Endothelial cell of umbilical vein (primary cell): ENCODE measurements around the gene ESAM. TPM values are rescaled to one million over a fixed set of nuclear protein-coding genes. Genes with fewer than 3 reads are reported as not detected.

ENCODE experiments used
- polyA plus RNA-seq, 4 experiments: library from polyadenylated mRNA; depleted of rRNA in 3 of 4; stranded (reverse) in 3 of 4; unstranded in 1 of 4; fragments of >200 nt; gene quantifications; 2 replicates each; pipeline versions ENCODE4 v1.2.1 to v1.2.3, GENCODE V29; 2011 to 2012; ENCODE audit warnings: missing spikeins in 1 of 4
- total RNA-seq: library from RNA; stranded (reverse); gene quantifications from 2 replicates; pipeline ENCODE4 v1.2.3, GENCODE V29; 2021

The ESAM gene
- total and polyA plus RNA-seq, 2 donors (not counting 3 experiments of a cell fraction or from before 2014, with no cell fraction given), result 273 to 383 TPM

Other genes starting within 250 kb of the ESAM start
- not detected in 2 replicates for gene OR8B12, start 218.6 kb downstream of the ESAM start, total RNA-seq
- not detected in 2 replicates for gene OR8B12, start 218.6 kb downstream of the ESAM start, polyA plus RNA-seq
- not detected in 2 replicates for gene OR8A1, start 192.3 kb downstream of the ESAM start, total RNA-seq
- not detected in 2 replicates for gene OR8A1, start 192.3 kb downstream of the ESAM start, polyA plus RNA-seq
- not detected in 2 replicates for gene PANX3, start 150.9 kb downstream of the ESAM start, total RNA-seq
- gene PANX3, start 150.9 kb downstream of the ESAM start, polyA plus RNA-seq, result not detected in 2 replicates
- 29.6 and 34.4 TPM in 2 replicates for gene TBRG1, start 139.4 kb downstream of the ESAM start, total RNA-seq
- 22.4 and 24.3 TPM in 2 replicates for gene TBRG1, start 139.4 kb downstream of the ESAM start, polyA plus RNA-seq
- gene SIAE, start 88.6 kb downstream of the ESAM start, total RNA-seq, result 15.1 and 16.9 TPM in 2 replicates
- 22.1 and 23.9 TPM in 2 replicates for gene SIAE, start 88.6 kb downstream of the ESAM start, polyA plus RNA-seq
- 4.7 and 6.1 TPM in 2 replicates for gene SPA17, start 88.4 kb downstream of the ESAM start, total RNA-seq
- 2.8 and 3.9 TPM in 2 replicates for gene SPA17, start 88.4 kb downstream of the ESAM start, polyA plus RNA-seq
- 30.9 and 33.5 TPM in 2 replicates for gene NRGN, start 22.3 kb downstream of the ESAM start, total RNA-seq
- 29.1 and 31.5 TPM in 2 replicates for gene NRGN, start 22.3 kb downstream of the ESAM start, polyA plus RNA-seq
- gene VSIG2, start 10.0 kb downstream of the ESAM start, total RNA-seq, result 3.6 and 7.0 TPM in 2 replicates
- 0.94 and 1.2 TPM in 2 replicates for gene VSIG2, start 10.0 kb downstream of the ESAM start, polyA plus RNA-seq
- 17.0 and 23.2 TPM in 2 replicates for gene MSANTD2, start 38.1 kb upstream of the ESAM start, total RNA-seq
- gene MSANTD2, start 38.1 kb upstream of the ESAM start, polyA plus RNA-seq, result 5.5 and 5.6 TPM in 2 replicates
- 19.3 and 27.1 TPM in 2 replicates for gene ROBO3, start 103.1 kb upstream of the ESAM start, total RNA-seq
- gene ROBO3, start 103.1 kb upstream of the ESAM start, polyA plus RNA-seq, result 65.4 and 79.4 TPM in 2 replicates
- gene ROBO4, start 135.6 kb upstream of the ESAM start, total RNA-seq, result 464 and 474 TPM in 2 replicates
- 260 and 346 TPM in 2 replicates for gene ROBO4, start 135.6 kb upstream of the ESAM start, polyA plus RNA-seq
- not detected in 2 replicates for gene HEPN1, start 157.0 kb upstream of the ESAM start, total RNA-seq
- gene HEPN1, start 157.0 kb upstream of the ESAM start, polyA plus RNA-seq, result not detected in 2 replicates
- gene HEPACAM, start 173.8 kb upstream of the ESAM start, total RNA-seq, result not detected in 2 replicates
- 0.03 TPM in 1 of 2 replicates, not detected in the other for gene HEPACAM, start 173.8 kb upstream of the ESAM start, polyA plus RNA-seq
- gene CCDC15, start 191.9 kb upstream of the ESAM start, total RNA-seq, result 3.8 and 4.6 TPM in 2 replicates
- 0.75 and 0.92 TPM in 2 replicates for gene CCDC15, start 191.9 kb upstream of the ESAM start, polyA plus RNA-seq